Activated CD4-positive, alpha-beta T cell treated with anti-CD3 and anti-CD28 coated beads, Interleukin-2, amount 50 U/mL, for 24 hours (primary cell): ENCODE measurements around the gene OR7G3.

Experiments used
- DNase-seq, 2 donors: peaks; one replicate each; pipeline ENCODE4 v3.0.0-alpha.2; 2020; ENCODE audit warnings: low read depth in 1 of 2, low spot score in 1 of 2

OR7G3 gene

GRCh38 chr19:9109959-9110358, 16.8 kb downstream of the OR7G3 start:
- no peak for DNase-seq

DNA sequence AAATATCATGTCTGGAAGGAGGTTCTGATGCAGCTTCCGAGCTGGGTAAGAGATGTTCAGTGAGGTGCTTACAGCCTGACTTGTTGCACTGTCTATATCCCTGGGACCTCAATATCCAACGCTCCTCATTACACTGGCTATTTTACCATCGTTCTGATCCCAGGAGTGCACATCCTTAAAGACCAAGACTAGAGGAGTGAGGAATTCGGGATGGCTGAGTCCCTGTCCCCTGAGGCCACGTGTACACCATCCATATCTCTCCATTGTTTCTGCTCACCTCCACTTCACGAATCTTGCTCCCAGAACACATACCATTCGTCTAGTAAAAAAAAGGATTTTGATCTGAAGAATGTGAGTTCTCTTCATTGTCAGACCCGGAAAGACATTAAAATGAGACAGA, 19.4 kb downstream of the OR7G3 start, which contains the start of gene OR7G2:
OR7G2 (minus strand) TSS at position 101 of the 400 bp plus-strand sequence. CDS start 4,232 bp downstream, outside the sequence.
- DNase-seq, result no peak

GRCh38 chr19:9086761-9087160, 40.0 kb downstream of the OR7G3 start, which contains the start of gene OR1M1:
TSS of gene OR1M1 (plus strand) at chr19:9087061. CDS start at chr19:9093245, 6,184 bp downstream.
- no peak for DNase-seq

- DNase-seq, result no peak
These were observed 48.1 kb downstream of the OR7G3 start for GRCh38 chr19:9078651-9079050.

GRCh38 chr19:9076901-9077300, 49.8 kb downstream of the OR7G3 start:
- no peak for DNase-seq
